HCEC 1CT (cell line): Measurements from ENCODE around the gene BRICD5.

Experiments
- DNase-seq: peaks from one replicate; pipeline ENCODE4 v3.0.0-alpha.2; 2017

The BRICD5 gene

GRCh38 chr16:2196162-2196980, 14.3 kb downstream of the BRICD5 start, which contains the start of gene CASKIN1:
TSS of gene CASKIN1 (minus strand) at chr16:2196605. CDS start at chr16:2196432, 173 bp downstream.
- no peak for DNase-seq

GRCh38 chr16:2195322-2196161, 15.1 kb downstream of the BRICD5 start:
- no peak for DNase-seq

DNA sequence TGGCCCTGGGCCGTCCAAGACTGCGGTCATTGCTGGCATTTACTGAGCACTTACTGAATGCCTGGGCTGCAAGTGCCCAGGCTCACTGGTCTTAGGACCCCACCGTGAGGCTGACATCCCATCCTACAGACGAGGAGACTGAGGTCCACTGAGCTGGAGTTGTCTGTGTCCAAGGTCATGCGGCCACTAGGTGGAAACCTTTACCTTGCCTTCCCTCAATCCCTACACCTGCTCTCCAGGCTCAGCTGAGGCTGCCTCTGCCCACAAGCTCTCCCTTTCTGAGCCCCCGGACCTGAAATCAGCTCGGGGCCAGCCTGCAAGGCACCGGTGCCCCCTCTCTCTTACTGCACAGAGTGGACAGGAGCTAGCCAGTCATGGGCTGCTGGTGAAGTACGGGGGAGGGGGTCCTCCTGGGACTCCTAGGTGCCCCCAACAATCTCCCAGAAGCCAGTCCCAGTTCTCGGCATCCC, 15.8 kb downstream of the BRICD5 start:
- peak; percentile 24 for DNase-seq

GRCh38 chr16:2194166-2194834, 16.4 kb downstream of the BRICD5 start:
- peak; percentile 58 for DNase-seq

- DNase-seq: no peak
Measured at GRCh38 chr16:2191446-2191706, 19.3 kb downstream of the BRICD5 start.

DNA sequence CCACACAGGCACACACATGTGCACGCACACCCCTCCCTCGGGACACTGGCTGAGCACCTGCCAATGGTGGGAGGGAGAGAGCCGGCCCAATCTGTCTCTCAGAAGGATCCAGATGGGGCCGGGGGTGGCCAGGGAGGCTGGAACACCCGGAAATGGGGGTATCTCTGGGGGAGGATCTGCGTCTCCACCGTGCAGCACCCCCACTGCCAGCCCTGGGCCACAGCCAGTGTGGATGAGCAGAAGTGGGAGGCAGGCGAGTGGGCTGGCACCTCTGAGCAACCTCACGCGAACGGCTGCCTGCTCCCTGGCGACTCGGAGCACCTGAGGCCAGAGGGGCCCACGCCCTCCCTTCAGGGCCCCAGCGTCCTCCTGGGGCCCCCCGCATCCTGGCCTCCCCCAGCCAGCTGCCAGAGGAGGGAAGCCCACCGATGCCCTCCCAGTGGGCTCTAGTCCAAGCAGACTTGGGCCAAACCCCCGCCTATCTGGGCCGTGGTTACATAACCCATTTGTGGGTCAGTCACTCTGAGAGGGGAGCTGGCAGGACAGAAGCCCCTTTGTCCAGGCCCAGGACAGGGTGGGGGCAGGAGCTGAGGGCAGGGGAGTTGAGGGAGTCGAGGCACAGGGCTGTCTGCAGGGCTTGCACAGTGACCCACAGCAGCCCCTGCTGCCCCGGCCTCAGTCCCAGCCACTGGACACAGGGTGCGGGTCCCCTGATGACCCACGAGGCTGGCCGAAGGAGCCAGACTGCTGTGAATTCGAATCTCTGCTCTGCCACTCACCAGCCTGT, 19.8 kb downstream of the BRICD5 start:
- DNase-seq: no peak

DNA sequence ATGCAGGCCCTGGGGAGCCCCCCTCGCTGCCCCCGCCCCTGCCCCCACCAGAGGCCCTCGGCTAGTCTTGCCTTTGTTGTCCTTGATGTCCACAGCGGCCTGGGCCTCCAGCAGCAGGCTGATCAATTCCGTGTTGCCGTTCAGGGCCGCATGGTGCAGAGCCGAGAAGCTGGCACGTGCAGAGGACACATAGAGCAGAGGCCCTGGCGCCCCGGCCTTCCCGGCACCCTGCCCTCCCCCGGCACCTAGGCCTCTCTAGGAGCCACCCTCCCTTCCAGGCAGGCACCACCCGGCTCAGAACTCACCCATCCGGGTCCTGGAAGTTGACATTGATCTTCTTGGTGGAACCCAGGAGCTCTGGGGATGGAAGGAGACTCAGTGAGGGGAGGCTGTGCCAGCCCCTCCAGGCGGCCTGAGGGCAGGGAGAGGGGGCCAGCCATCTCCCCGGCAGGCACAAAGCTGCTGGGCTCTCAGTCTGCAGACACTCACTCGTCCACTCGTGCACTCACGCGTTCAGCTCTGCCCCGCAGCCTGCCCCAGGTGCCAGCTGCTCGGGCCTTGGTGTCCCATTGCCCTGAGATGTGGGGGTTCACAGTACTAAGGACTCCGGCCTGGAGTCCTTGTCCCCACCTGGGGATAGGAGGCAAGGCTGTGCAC, 20.5 kb downstream of the BRICD5 start:
- DNase-seq: no peak

GRCh38 chr16:2189252-2189893, 21.3 kb downstream of the BRICD5 start:
- no peak for DNase-seq

DNA sequence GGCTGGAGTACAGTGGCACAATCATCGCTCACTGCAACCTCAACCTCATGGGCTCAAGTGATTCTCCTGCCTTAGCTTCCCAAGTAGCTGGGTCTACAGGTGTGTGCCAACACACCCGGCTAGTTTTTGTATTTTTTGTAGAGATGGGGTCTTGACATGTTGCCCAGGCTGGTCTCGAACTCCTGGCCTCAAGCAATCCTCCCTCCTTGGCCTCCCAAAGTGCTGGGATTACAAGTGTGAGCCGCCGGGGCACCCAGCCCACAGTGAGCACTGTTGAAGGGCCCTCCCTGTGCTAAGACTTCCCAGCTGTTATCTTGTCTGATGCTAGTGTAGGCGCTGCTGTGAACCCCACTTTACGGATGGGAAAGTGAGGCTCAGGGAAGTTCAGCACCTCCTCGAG, 22.3 kb downstream of the BRICD5 start:
- DNase-seq: no peak

- DNase-seq: no peak
Measured at GRCh38 chr16:2187212-2187611, 23.5 kb downstream of the BRICD5 start.

DNA sequence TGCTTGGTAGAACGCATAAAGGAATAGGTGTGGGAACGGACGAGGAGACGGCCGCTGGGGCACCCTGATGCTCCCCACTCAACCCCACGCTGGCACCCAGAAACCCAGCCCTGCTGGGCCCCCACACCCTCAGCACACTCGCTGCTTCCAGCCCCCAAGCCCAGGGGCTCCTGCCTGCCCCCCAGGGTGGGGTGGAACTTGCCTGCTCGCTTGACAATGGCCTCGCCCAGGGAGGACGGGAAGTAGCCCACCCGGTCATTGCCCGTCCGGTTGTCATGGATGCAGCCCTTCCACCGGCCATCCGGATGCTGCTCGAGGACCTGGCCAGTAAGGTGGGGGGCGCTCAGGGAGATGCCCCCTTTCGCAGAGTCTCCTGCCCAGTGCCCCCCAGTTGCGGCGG, 24.2 kb downstream of the BRICD5 start:
- no peak for DNase-seq

DNA sequence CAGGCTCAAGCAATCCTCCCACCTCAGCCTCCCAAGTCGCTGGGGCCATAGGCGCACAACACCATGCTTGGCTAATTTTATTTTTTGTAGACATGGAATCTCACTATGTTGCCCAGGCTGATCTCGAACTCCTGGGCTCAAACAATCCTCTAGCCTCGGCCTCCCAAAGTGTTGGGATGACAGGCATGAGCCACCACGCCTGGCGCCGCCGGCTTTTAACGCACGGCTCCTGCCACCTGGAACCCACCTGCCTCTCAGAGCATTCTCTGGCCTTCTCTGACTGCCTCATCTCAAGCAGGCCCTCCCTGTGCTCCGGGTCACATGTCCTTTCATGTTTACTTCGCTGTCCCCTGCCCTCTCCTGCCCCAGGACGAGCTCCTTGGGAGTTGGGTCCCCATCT, 24.6 kb downstream of the BRICD5 start:
- no peak for DNase-seq

DNA sequence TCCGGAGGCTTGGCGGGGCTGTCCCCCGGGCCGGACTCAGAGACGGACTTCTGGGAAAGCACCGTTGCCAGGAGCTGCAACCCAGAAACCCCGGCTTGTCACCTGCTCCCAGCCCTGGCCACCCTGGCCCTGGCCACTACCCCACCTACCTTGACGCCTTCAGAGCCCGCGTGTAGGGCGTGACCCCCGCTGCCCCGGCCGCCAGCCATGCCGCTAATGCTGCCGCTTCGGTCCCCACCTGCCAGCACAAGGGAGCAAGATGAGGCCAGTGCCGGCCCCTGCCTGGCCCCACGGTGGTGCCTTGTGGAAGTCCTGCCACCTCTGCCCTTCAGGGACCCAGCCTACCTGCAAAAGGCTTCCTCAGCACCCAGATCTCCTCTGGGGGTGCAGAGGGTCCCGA, 25.7 kb downstream of the BRICD5 start:
- DNase-seq: no peak

- no peak for DNase-seq
Measured at GRCh38 chr16:2184346-2184745, 26.3 kb downstream of the BRICD5 start.

DNA sequence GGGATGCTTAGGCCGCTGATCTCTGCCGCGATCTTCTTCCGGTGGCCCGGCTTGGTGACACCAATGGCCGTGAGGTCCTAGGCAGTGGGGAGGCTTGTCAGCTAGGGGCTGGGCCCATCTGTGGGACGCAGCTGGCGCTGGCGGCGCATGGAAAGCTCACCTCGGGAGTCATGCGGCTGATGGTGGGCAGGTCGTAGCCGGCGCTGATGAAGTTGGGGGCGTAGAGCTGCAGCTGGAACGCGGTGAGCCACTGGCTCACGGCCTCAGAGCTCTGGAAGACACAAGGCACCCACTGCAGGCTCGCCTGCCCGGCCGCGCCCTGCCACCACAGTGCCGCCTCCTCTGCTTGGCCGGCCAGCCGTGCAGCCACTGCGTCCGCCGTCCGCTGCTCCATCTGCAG, 27.0 kb downstream of the BRICD5 start:
- DNase-seq: no peak

- DNase-seq: no peak
Measured at GRCh38 chr16:2181952-2182351, 28.7 kb downstream of the BRICD5 start.

GRCh38 chr16:2180962-2181923, 29.4 kb downstream of the BRICD5 start:
- no peak for DNase-seq

- no peak for DNase-seq
Measured at GRCh38 chr16:2180461-2180860, 30.2 kb downstream of the BRICD5 start.

DNA sequence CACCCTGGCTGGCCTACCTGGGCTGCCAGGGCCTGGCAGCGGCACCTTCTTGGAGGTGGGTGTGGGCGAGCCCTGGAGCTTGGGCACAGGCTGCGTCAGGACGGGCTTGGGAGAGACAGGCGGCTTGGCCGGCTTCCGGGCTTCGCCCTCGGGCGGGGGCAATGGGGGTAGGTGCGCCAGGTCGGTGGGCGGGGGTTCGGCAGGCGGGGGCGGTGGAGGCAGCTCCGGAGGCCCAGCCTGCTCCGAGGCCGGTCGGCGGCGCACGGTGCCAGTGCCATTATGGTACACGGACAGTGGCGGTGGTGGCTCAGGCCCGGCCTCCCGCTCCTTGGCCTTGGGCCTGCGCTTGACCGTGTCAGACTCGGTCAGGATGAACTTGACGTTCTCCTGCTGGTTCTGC, 31.1 kb downstream of the BRICD5 start:
- DNase-seq: no peak

GRCh38 chr16:2179107-2179501, 31.6 kb downstream of the BRICD5 start:
- no peak for DNase-seq
